Measurements from ENCODE around the gene SPNS2.

SPNS2 gene

GRCh38 chr17:4480929-4481898 lies 17.5 kb upstream of the SPNS2 start:
- peak overlapping the region; percentile 34 to 48 for H3K4me3 ChIP-seq (ENCODE audit: low read depth in 1 of 2, low read length in 2 of 2)
- peaks cover 66 to 77% of the 10 kb centered on the region in 2 donors for H3K4me1 ChIP-seq (ENCODE audit: control insufficient read depth in 1 of 2, insufficient read depth in 2 of 2, low read length in 2 of 2)
- no peaks in the 10 kb centered on the region for H3K27me3 ChIP-seq (ENCODE audit: control insufficient read depth in 1 of 2, insufficient read depth in 2 of 2, low read length in 2 of 2)
- peak overlapping the region; percentile 65 to 75 for H3K9ac ChIP-seq (ENCODE audit: low read depth in 1 of 2, low read length in 2 of 2)
- H3K27ac ChIP-seq (ENCODE audit: low read depth, low read length), result peak overlapping the region; percentile 89
- no peaks in the 10 kb centered on the region for H3K36me3 ChIP-seq (ENCODE audit: control insufficient read depth in 1 of 2, insufficient read depth in 2 of 2, low read length in 2 of 2)
- no peaks in the 10 kb centered on the region for H3K9me3 ChIP-seq (ENCODE audit: control insufficient read depth in 1 of 2, low read length in 2 of 2)

- no peaks in the 10 kb centered on the region for H3K36me3 ChIP-seq (ENCODE audit: control insufficient read depth in 1 of 2, insufficient read depth in 2 of 2, low read length in 2 of 2)
- H3K9ac ChIP-seq (ENCODE audit: low read depth in 1 of 2, low read length in 2 of 2), result peak overlapping the region; percentile 47 to 53
- peak overlapping the region; percentile 24 for H3K27ac ChIP-seq (ENCODE audit: low read depth, low read length)
- no peaks in the 10 kb centered on the region for H3K9me3 ChIP-seq (ENCODE audit: control insufficient read depth in 1 of 2, low read length in 2 of 2)
- H3K4me1 ChIP-seq (ENCODE audit: control insufficient read depth in 1 of 2, insufficient read depth in 2 of 2, low read length in 2 of 2), result peaks cover 53 to 68% of the 10 kb centered on the region in 2 donors
- peak overlapping the region; percentile 24 to 28 for H3K4me3 ChIP-seq (ENCODE audit: low read depth in 1 of 2, low read length in 2 of 2)
- no peaks in the 10 kb centered on the region for H3K27me3 ChIP-seq (ENCODE audit: control insufficient read depth in 1 of 2, insufficient read depth in 2 of 2, low read length in 2 of 2)
Measured at GRCh38 chr17:4482338-4483011, 16.2 kb upstream of the SPNS2 start.

DNA sequence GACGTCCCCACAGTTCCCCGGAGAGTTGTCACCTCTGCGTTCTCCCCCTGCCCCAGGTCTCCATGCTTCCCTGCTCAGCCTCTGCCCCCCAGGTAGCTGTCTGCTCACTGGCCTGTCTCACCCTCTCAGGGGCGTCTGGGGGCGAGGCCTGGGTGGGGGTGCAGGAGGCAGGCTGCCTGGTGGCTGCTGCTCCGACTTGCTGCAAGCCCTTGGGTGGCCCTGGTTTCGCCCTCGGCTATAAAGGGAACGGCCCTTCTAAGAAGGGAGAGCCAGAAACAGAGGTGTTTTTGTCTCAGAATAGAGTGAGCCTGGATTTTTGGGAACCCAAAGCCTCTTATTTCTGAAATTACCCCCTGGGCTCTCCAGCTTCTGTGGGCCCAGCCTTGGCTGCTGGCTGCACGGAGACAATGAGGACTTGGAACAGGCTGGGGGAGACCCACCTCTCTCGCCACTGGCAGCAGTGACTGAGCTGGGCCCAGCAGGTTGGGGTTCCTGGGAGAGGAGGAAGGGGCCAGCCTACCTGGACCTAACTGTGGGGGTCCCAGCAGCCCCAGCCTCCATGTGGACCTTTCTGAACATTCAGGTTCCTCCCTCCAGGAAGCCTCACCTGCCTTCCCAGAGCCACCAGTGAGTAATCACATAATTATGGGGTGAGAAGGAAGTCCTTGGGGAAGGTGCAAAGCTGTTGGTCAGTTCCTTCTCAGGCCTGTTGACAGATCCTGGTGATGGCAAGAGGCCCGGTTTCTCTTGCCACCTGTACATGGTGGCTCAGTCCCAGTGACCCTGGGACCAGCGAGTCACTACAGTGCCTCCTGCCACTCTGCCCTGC lies 15.5 kb upstream of the SPNS2 start:
- no peaks in the 10 kb centered on the region for H3K36me3 ChIP-seq (ENCODE audit: control insufficient read depth in 1 of 2, insufficient read depth in 2 of 2, low read length in 2 of 2)
- H3K4me1 ChIP-seq (ENCODE audit: control insufficient read depth in 1 of 2, insufficient read depth in 2 of 2, low read length in 2 of 2), result peaks cover 48 to 64% of the 10 kb centered on the region in 2 donors
- peak overlapping the region; percentile 24 for H3K27ac ChIP-seq (ENCODE audit: low read depth, low read length)
- peak overlapping the region; percentile 24 to 28 for H3K4me3 ChIP-seq (ENCODE audit: low read depth in 1 of 2, low read length in 2 of 2)
- H3K9ac ChIP-seq (ENCODE audit: low read depth in 1 of 2, low read length in 2 of 2), result peak overlapping the region; percentile 47 to 53
- no peaks in the 10 kb centered on the region for H3K9me3 ChIP-seq (ENCODE audit: control insufficient read depth in 1 of 2, low read length in 2 of 2)
- no peaks in the 10 kb centered on the region for H3K27me3 ChIP-seq (ENCODE audit: control insufficient read depth in 1 of 2, insufficient read depth in 2 of 2, low read length in 2 of 2)

GRCh38 chr17:4485676-4486646 lies 12.7 kb upstream of the SPNS2 start:
- H3K27ac ChIP-seq (ENCODE audit: low read depth, low read length), result no peak overlapping the region
- H3K4me3 ChIP-seq (ENCODE audit: low read depth in 1 of 2, low read length in 2 of 2), result peak overlapping the region; percentile 41 to 50
- peaks cover 28 to 42% of the 10 kb centered on the region in 2 donors for H3K4me1 ChIP-seq (ENCODE audit: control insufficient read depth in 1 of 2, insufficient read depth in 2 of 2, low read length in 2 of 2)
- no peaks in the 10 kb centered on the region for H3K27me3 ChIP-seq (ENCODE audit: control insufficient read depth in 1 of 2, insufficient read depth in 2 of 2, low read length in 2 of 2)
- no peaks in the 10 kb centered on the region for H3K36me3 ChIP-seq (ENCODE audit: control insufficient read depth in 1 of 2, insufficient read depth in 2 of 2, low read length in 2 of 2)
- no peak overlapping the region for H3K9ac ChIP-seq (ENCODE audit: low read depth in 1 of 2, low read length in 2 of 2)
- no peaks in the 10 kb centered on the region for H3K9me3 ChIP-seq (ENCODE audit: control insufficient read depth in 1 of 2, low read length in 2 of 2)

DNA sequence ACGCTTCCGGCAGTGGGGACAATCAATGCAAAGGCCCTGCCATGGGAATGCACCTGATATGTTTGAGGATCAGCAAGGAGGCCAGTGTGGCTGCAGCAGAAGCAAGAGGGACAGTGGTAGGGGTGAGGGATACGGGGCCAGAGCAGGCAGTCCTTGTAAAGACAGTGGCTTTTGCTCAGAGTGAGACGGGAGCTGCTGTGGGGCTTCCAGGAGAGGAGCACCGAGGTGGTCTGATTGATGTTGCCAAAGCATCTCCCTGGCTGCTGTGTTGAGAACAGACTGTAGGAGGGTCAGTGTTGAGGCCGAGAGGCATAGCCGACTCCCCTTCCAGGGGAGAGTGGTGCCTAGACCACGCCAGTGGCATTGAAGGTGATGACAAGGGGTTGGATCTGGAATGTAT lies 11.4 kb upstream of the SPNS2 start:
- no peak overlapping the region for H3K9ac ChIP-seq (ENCODE audit: low read depth in 1 of 2, low read length in 2 of 2)
- no peak overlapping the region for H3K4me3 ChIP-seq (ENCODE audit: low read depth in 1 of 2, low read length in 2 of 2)
- no peaks in the 10 kb centered on the region for H3K27me3 ChIP-seq (ENCODE audit: control insufficient read depth in 1 of 2, insufficient read depth in 2 of 2, low read length in 2 of 2)
- no peaks in the 10 kb centered on the region for H3K9me3 ChIP-seq (ENCODE audit: control insufficient read depth in 1 of 2, low read length in 2 of 2)
- peaks cover 16 to 34% of the 10 kb centered on the region in 2 donors for H3K4me1 ChIP-seq (ENCODE audit: control insufficient read depth in 1 of 2, insufficient read depth in 2 of 2, low read length in 2 of 2)
- H3K27ac ChIP-seq (ENCODE audit: low read depth, low read length), result no peak overlapping the region
- H3K36me3 ChIP-seq (ENCODE audit: control insufficient read depth in 1 of 2, insufficient read depth in 2 of 2, low read length in 2 of 2), result no peaks in the 10 kb centered on the region

DNA sequence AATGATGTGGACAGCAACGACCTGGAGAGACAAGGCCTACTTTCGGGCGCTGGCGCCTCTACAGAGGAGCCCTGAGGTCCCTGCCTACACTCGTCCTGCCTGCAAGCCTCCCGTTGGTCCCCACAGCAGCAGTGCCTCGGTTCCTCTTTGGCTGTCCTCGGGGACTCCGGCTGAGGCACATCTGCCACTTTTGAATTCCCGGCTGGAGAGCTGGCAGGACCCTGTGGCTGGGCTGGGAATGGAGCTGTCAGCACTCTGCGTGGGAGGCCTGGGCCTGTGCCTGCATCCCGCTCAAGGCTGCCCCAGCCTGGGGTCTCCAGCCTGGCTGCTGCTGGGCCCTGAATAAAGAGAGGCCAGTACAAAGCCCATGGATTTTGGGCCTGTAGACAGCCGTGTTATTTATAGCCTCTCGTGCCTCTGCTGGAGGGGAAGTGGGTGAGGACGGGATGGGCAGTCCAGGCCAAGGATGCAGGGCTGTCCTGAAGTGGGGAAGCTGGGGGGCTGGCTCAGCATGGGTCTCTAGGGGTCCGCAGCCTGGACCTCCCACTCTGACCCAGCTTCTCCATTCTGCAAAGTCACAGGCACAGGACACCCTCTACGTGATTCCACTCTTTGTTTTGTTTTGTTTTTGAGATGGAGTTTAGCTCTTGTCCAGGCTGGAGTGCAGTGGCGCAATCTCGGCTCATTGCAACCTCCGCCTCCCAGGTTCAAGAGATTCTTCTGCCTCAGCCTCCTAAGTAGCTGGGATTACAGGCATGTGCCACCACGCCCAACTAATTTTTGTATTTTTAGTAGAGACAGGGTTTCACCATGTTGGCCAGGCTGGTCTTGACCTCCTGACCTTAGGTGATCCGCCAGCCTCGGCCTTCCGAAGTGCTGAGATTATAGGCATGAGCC lies 10.6 kb upstream of the SPNS2 start:
- H3K9ac ChIP-seq (ENCODE audit: low read depth in 1 of 2, low read length in 2 of 2), result no peak overlapping the region
- no peaks in the 10 kb centered on the region for H3K9me3 ChIP-seq (ENCODE audit: control insufficient read depth in 1 of 2, low read length in 2 of 2)
- peaks cover 15 to 34% of the 10 kb centered on the region in 2 donors for H3K4me1 ChIP-seq (ENCODE audit: control insufficient read depth in 1 of 2, insufficient read depth in 2 of 2, low read length in 2 of 2)
- no peak overlapping the region for H3K27ac ChIP-seq (ENCODE audit: low read depth, low read length)
- H3K36me3 ChIP-seq (ENCODE audit: control insufficient read depth in 1 of 2, insufficient read depth in 2 of 2, low read length in 2 of 2), result no peaks in the 10 kb centered on the region
- no peak overlapping the region for H3K4me3 ChIP-seq (ENCODE audit: low read depth in 1 of 2, low read length in 2 of 2)
- H3K27me3 ChIP-seq (ENCODE audit: control insufficient read depth in 1 of 2, insufficient read depth in 2 of 2, low read length in 2 of 2), result no peaks in the 10 kb centered on the region

- Histone ChIP-seq H3K9me3 (ENCODE audit: control insufficient read depth in 1 of 2, low read length in 2 of 2) (no peaks in the 10 kb centered on the region), H3K4me1 (ENCODE audit: control insufficient read depth in 1 of 2, insufficient read depth in 2 of 2, low read length in 2 of 2) (peaks cover 16 to 26% of the 10 kb centered on the region in 2 donors), H3K27ac (ENCODE audit: low read depth, low read length) (no peak overlapping the region), H3K27me3 (ENCODE audit: control insufficient read depth in 1 of 2, insufficient read depth in 2 of 2, low read length in 2 of 2) (no peaks in the 10 kb centered on the region), H3K36me3 (ENCODE audit: control insufficient read depth in 1 of 2, insufficient read depth in 2 of 2, low read length in 2 of 2) (no peaks in the 10 kb centered on the region), H3K9ac (ENCODE audit: low read depth in 1 of 2, low read length in 2 of 2) (no peak overlapping the region), H3K4me3 (ENCODE audit: low read depth in 1 of 2, low read length in 2 of 2) (no peak overlapping the region)
Measured at GRCh38 chr17:4488989-4489595, 9.6 kb upstream of the SPNS2 start.

- no peak overlapping the region for H3K4me3 ChIP-seq (ENCODE audit: low read depth in 1 of 2, low read length in 2 of 2)
- no peak overlapping the region for H3K27ac ChIP-seq (ENCODE audit: low read depth, low read length)
- no peaks in the 10 kb centered on the region for H3K27me3 ChIP-seq (ENCODE audit: control insufficient read depth in 1 of 2, insufficient read depth in 2 of 2, low read length in 2 of 2)
- H3K9ac ChIP-seq (ENCODE audit: low read depth in 1 of 2, low read length in 2 of 2), result no peak overlapping the region
- peaks cover 16 to 26% of the 10 kb centered on the region in 2 donors for H3K4me1 ChIP-seq (ENCODE audit: control insufficient read depth in 1 of 2, insufficient read depth in 2 of 2, low read length in 2 of 2)
- H3K9me3 ChIP-seq (ENCODE audit: control insufficient read depth in 1 of 2, low read length in 2 of 2), result no peaks in the 10 kb centered on the region
- no peaks in the 10 kb centered on the region for H3K36me3 ChIP-seq (ENCODE audit: control insufficient read depth in 1 of 2, insufficient read depth in 2 of 2, low read length in 2 of 2)
Measured at GRCh38 chr17:4490109-4490591, 8.5 kb upstream of the SPNS2 start.

Data from duodenal mucosa (tissue), 2 donors.